Measurements from ENCODE around the gene DGAT2. TPM values are rescaled to one million over a fixed set of nuclear protein-coding genes. Genes with fewer than 3 reads are reported as not detected.
"Not testable (repeated sequence)": the region's sequence is repeated elsewhere in the genome, so short reads cannot be mapped to it uniquely, and the experiment has no call there.

DGAT2 gene
- polyA plus RNA-seq, 3 donors, result 3.9 to 4.6 (median 4.0) TPM

GRCh38 chr11:75748729-75749273 lies 19.8 kb upstream of the DGAT2 start:
- DNase-seq (ENCODE audit: low read depth in 3 of 3, low spot score in 2 of 3), result not testable (repeated sequence)

DNA sequence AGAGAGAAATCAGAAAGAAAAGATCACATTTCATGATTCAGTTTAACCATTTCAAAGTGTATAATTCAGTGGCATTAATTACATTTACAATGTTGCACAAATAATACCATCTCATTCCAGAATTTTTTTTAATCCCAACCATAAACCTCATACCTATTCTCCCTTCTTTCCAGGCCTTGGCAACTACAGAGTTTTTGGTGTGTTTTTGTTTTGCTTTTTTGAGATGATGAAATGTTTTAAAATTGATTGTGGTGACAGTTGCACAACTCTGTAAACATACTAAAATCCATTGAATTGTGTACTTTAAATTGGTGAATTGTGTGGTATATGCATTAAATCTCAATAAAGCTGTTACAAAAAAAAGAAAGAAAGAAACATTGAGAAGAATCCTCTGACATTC lies 13.6 kb upstream of the DGAT2 start:
- not testable (repeated sequence) for DNase-seq (ENCODE audit: low read depth in 3 of 3, low spot score in 2 of 3)

GRCh38 chr11:75757651-75758050 lies 10.9 kb upstream of the DGAT2 start:
- DNase-seq (ENCODE audit: low read depth in 3 of 3, low spot score in 2 of 3), result no peak

DNA sequence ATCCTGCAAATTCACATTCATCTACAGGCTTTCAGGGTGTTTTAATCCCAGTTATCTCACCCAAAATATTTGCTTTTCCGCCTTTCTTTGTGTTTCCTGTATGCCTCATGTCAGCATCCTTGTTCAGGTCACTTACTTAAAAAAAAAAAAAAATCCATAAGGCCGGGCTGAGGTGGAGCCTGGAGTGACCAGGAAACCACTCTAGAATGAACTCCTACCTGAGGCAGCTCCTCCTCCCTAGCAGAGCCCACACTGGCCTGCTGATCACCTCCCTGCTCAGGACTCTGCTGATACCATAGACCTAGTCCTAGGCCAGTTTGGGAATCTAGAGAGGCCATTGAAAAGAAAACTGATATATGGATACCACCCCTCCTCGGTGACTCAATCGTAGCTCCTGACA lies 8.7 kb upstream of the DGAT2 start:
- DNase-seq (ENCODE audit: low read depth in 3 of 3, low spot score in 2 of 3), result no peak

DNA sequence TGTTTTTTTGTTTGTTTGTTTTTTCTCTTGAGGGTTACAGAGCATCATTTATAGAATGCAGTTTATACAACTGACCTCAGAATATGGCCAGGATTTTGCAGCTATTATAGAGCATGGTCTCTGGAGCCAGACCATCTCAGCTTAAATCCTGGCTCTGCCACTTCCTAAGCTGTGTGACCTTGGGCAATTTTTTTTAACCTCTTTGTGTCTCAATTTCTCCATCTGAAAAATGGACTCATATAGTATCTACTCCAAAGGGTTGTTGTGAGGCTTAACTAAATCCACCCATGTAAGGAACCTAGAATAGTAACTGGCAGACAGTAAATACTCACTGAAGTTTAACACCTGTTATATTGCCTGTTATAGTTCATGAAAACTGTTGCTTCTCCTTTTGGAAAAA lies 8.3 kb upstream of the DGAT2 start:
- DNase-seq (ENCODE audit: low read depth in 3 of 3, low spot score in 2 of 3), result no peak

DNA sequence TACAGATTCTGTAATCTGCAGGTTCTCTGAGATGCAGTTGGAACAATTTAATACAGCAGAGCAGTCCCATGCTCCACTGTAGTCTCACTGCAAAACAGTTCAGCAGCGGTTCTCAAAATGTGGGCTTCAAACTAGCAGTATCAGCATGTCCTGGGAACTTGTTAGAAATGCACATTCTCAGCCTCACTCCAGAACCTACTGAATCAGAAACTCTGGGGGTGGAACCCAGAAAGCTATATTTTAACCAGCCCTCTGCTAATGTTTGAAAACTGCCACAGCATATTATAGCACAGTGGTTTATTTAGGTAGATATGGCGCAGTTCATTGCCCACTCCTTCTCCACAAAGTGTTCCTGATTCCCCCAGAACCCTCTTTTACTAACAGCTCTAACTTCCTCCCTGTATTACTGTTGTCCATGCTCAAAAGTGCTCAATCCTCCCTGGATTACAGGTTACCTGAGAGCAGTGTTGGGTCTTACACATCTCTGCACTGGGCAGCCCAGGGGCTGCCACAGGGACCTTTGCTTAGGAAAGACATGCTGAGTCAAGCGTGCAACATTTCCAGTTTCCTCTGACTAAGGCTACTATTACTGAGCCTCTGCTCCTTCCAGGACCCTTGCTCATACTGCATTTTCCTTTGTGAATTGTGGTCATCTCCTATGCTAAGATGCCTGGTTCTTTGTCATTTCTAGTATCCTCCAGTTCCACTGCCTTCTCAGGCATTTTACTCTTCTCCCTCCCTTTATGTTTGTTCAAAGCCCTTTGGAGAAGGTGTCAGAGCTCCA lies 7.7 kb upstream of the DGAT2 start:
- DNase-seq (ENCODE audit: low read depth in 3 of 3, low spot score in 2 of 3), result no peak

DNA sequence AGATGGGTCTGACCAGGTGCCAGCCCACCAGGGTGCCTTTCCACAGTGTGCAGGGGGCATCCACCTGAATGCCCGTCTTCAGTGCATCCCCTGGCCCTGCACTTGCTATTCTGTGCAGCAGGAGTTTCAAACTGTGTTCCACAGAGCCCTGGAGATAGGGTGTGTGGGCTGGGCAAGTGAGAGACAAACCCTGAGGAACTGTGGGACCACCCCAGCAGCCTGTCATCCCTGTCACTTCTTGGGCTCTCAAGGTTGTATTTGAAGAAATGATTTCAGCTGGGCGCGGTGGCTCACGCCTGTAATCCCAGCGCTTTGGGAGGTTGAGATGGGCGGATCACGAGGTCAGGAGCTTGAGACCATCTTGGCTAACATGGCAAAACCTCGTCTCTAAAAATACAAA lies 6.4 kb upstream of the DGAT2 start:
- no peak for DNase-seq (ENCODE audit: low read depth in 3 of 3, low spot score in 2 of 3)

GRCh38 chr11:75762885-75763284 lies 5.7 kb upstream of the DGAT2 start:
- DNase-seq (ENCODE audit: low read depth in 3 of 3, low spot score in 2 of 3), result no peak

- DNase-seq (ENCODE audit: low read depth in 3 of 3, low spot score in 2 of 3), result no peak
Measured at GRCh38 chr11:75763846-75764245, 4.7 kb upstream of the DGAT2 start.

DNA sequence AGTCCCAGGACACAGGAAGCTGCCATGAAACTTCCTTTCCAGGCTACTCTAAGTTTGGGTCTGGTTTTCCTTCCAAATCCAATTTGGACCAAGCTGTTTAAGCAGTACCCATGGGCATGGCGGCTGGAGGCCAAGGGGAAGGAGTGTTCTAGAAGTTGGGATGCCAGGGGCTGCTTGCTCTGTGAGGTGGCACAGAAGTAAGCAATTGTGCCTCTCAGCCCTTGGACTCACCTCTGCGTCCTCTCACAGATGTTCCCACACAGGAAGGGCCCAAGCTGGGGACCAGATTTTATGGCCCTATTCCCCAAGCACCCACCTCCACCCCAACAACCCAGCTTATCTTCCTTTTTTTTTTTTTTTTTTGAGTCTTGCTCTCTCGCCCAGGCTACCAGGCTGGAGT lies 3.5 kb upstream of the DGAT2 start:
- DNase-seq (ENCODE audit: low read depth in 3 of 3, low spot score in 2 of 3), result no peak

GRCh38 chr11:75766443-75767227 lies 1.9 kb upstream of the DGAT2 start:
- DNase-seq (ENCODE audit: low read depth in 3 of 3, low spot score in 2 of 3), result no peak

- DNase-seq (ENCODE audit: low read depth in 3 of 3, low spot score in 2 of 3), result no peak
Measured at GRCh38 chr11:75767228-75767572, 1.4 kb upstream of the DGAT2 start.

GRCh38 chr11:75767793-75768111 lies 826 bp upstream of the DGAT2 start:
- no peak for DNase-seq (ENCODE audit: low read depth in 3 of 3, low spot score in 2 of 3)

- DNase-seq (ENCODE audit: low read depth in 3 of 3, low spot score in 2 of 3), result no peak
Measured at GRCh38 chr11:75768909-75769771, 562 bp downstream of the DGAT2 start.

- no peak for DNase-seq (ENCODE audit: low read depth in 3 of 3, low spot score in 2 of 3)
Measured at GRCh38 chr11:75770102-75770501, 1.5 kb downstream of the DGAT2 start.

DNA sequence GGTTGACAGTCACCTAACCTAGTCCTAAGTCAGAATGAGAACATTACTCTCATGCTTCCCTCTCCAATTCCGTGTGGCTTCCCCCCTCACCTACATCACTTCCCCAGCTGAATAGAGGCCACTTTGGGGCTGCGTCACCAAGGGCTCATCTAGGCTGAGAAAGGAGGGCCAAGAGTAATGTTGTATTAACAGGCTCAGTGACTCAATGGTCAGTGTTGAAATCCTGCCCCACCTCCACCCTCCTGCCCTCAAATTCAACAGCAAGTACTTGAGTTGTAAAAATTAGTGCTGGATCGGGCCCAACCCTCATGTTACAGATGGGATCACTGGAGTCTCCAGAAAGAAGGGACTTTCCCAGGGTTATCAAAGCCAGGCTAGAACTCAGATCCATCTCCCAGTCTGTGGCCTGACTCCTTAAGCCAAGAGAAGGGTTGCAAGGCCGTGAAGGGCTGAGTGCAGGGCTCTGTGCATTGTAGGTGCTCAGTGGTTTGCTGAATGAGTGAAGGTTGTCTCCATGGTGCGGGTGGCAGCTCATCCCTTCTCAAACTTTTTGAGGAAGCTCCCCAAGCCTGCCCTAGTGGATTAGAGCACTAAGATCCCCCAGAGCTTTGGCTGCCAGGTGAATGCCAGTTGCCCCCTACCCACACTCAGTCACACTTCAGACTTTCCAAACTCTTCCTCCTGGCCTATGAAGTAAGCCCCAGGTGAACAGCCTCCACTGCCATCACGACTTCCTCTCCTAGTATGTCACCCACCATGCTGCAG lies 3.2 kb downstream of the DGAT2 start:
- no peak for DNase-seq (ENCODE audit: low read depth in 3 of 3, low spot score in 2 of 3)

DNA sequence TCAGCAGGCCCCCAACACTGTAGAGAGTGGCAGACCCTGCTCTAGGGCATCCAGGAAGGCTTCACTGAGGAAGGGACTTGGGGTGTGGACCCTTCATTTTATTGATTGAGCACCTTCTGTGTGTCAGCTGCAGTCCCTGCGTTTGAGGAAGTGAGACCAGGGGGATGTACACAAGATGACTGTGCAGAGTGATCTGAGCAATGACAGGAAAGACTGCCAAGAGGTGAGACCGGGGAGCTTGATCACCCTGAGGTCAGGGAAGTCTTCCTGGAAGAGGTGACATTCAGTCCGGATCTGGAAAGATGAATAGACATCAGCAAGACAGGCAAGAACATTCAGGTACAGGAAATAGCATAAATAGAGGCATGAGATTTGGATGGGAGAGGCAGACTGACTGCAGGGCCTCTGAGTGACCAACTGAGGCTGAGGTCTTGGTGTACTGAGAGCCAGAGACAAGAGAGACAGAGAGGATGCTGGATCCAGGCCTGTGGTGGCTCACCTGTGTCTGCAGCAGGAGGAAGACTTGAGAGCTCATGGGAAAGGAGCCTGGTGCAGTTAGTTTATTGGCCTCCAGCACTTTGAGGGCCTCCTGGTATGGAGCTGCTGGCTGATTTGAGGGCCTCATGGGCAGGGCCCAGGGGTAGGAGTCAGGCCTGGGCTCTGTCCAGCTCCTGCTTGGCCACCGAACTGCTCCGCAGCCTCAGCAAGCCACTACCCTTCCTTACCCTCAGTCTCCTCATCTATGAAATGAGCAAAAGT lies 5.2 kb downstream of the DGAT2 start:
- no peak for DNase-seq (ENCODE audit: low read depth in 3 of 3, low spot score in 2 of 3)

GRCh38 chr11:75775056-75775455 lies 6.5 kb downstream of the DGAT2 start:
- DNase-seq (ENCODE audit: low read depth in 3 of 3, low spot score in 2 of 3), result no peak

- no peak for DNase-seq (ENCODE audit: low read depth in 3 of 3, low spot score in 2 of 3)
Measured at GRCh38 chr11:75776546-75776945, 8.0 kb downstream of the DGAT2 start.
